Spleen (tissue), 11 donors: Measurements from ENCODE around the gene CDC42EP5. TPM values are rescaled to one million over a fixed set of nuclear protein-coding genes. Genes with fewer than 3 reads are reported as not detected.

ENCODE experiments used
- DNase-seq: peaks from one replicate; pipeline ENCODE4 v3.0.0-alpha.2; 2020
- H3K27ac ChIP-seq, 8 donors: fragments of 200-600 bp; sonication (generic) in 7 of 8; 1 replicate in 4 of 8; 2 replicates in 4 of 8; pipeline versions ENCODE4 v1.5.0 to v1.8.0; 2016 to 2021; ENCODE audit warnings: inconsistent platforms in 4 of 8, mild to moderate bottlenecking in 4 of 8, moderate library complexity in 1 of 8
- H3K27me3 ChIP-seq, 7 donors: fragments of 200-600 bp; sonication (generic) in 6 of 7; replicated peaks in 1 of 7; 1 replicate in 4 of 7; 2 replicates in 3 of 7; pipeline versions ENCODE4 v1.5.0 to v1.8.0; 2016 to 2021; ENCODE audit warnings: inconsistent platforms in 3 of 7, mild to moderate bottlenecking in 1 of 7
- H3K36me3 ChIP-seq, 6 donors: fragments of 200-600 bp; sonication (generic) in 5 of 6; 1 replicate in 4 of 6; 2 replicates in 2 of 6; pipeline versions ENCODE4 v1.5.0 to v1.8.0; 2016 to 2021; ENCODE audit warnings: inconsistent platforms in 2 of 6
- H3K4me1 ChIP-seq, 6 donors: fragments of 200-600 bp; sonication (generic) in 5 of 6; 1 replicate in 3 of 6; 2 replicates in 3 of 6; pipeline versions ENCODE4 v1.5.0 to v1.8.0; 2016 to 2021; ENCODE audit warnings: inconsistent platforms in 3 of 6
- H3K4me3 ChIP-seq, 8 donors: fragments of 200-600 bp; sonication (generic) in 7 of 8; 1 replicate in 4 of 8; 2 replicates in 4 of 8; pipeline versions ENCODE4 v1.5.0 to v1.8.0; 2016 to 2021; ENCODE audit warnings: inconsistent platforms in 4 of 8, mild to moderate bottlenecking in 4 of 8, moderate library complexity in 2 of 8
- H3K9me3 ChIP-seq, 8 donors: fragments of 200-600 bp; sonication (generic) in 7 of 8; 1 replicate in 4 of 8; 2 replicates in 4 of 8; pipeline versions ENCODE4 v1.5.0 to v1.8.0; 2016 to 2021; ENCODE audit warnings: inconsistent platforms in 4 of 8
- CTCF ChIP-seq, 11 experiments: fragments of 200-600 bp in 7 of 11; fragments of 450-650 bp in 4 of 11; sonication (generic) in 4 of 11; IDR thresholded peaks in 8 of 11; conservative IDR thresholded peaks in 3 of 11; 1 replicate in 7 of 11; 2 replicates in 4 of 11; pipeline versions ENCODE4 v1.4.0 to v1.8.0; 2016 to 2021; ENCODE audit warnings: antibody characterized with exemption in 11 of 11, inconsistent platforms in 4 of 11, mild to moderate bottlenecking in 1 of 11
- POLR2A ChIP-seq, 3 donors: fragments of 450-650 bp; IDR thresholded peaks; one replicate each; pipeline ENCODE4 v1.5.1; 2017; ENCODE audit warnings: antibody characterized with exemption in 3 of 3, mild to moderate bottlenecking in 1 of 3
- POLR2AphosphoS5 ChIP-seq, 3 donors: sonication (generic); formaldehyde crosslinking; IDR thresholded peaks; one replicate each; pipeline ENCODE4 v1.5.1; 2017; ENCODE audit warnings: antibody characterized with exemption in 3 of 3
- WGBS, 5 donors: extraction: QIAGEN DNeasy Blood & Tissue Kit in 3 of 5; methylation state at CpG; one replicate each; pipeline versions ENCODE4 v1.1.5 to v1.1.7; 2013 to 2018; 5-methylcytosine and 5-hydroxymethylcytosine counted together
- intact Hi-C: fragments of 100-400 bp; cut with DNase I; formaldehyde crosslinking; loops from one replicate; pipeline ENCODE4 v1.15.0; 2023; ENCODE audit warnings: low total_unique reads
- polyA plus RNA-seq, 3 donors: library from polyadenylated mRNA; stranded (reverse); fragments of 200-250 nt; gene quantifications; one replicate each; pipeline ENCODE4 v1.2.1, GENCODE V29; 2013
- total RNA-seq, 7 donors: library from RNA; depleted of rRNA in 3 of 7; stranded (reverse); fragments of >200 nt in 3 of 7; fragmentation: NEBNext Ultra II Directional in 4 of 7; extraction: Animal tissue kit (Norgen Biotek cat#: 25700) in 4 of 7; gene quantifications; one replicate each; pipeline versions ENCODE4 v1.1.0 to v1.2.1, GENCODE V29; 2016 to 2021
- donor health status: healthy with polysubstance abuse.
- donor health status: DM: no; HTN: no; CAD: no; lungs with moderate emphysema.
- donor health status: DM: no; HTN: no; CAD: no.
- donor health status: Bipolar disorder and iron deficiency.
- donor health status: healthy.
- donor health status: DM: no; HTN: no; CAD: no.
- donor health status: DM: yes; HTN: yes; CAD: no.

Gene CDC42EP5
- total and polyA plus RNA-seq, 10 donors: 6.6 to 16.1 (median 13.1) TPM

GRCh38 chr19:54421169-54421516 lies 52.0 kb downstream of the CDC42EP5 start:
- H3K36me3 ChIP-seq: no peaks in the 10 kb centered on the region
- H3K27me3 ChIP-seq: peaks cover 6 to 96% (median 42%) of the 10 kb centered on the region in 7 donors
- no peak overlapping the region for H3K27ac ChIP-seq
- TF ChIP-seq POLR2A (IDR thresholded peaks at IDR 0.05): no peak
- no peak for TF ChIP-seq POLR2AphosphoS5 (IDR thresholded peaks at IDR 0.05)
- no peak for TF ChIP-seq CTCF (IDR thresholded peaks at IDR 0.05 in 8 of 11, conservative IDR thresholded peaks at IDR 0.05 in 3 of 11)
- WGBS, 5 donors: 52 to 68% (median 57%) methylated on average over 5 to 9 of the region's 9 CpGs
- intact Hi-C loops: no loop called here
- DNase-seq: no peak
- no peaks in the 10 kb centered on the region for H3K9me3 ChIP-seq
- H3K4me3 ChIP-seq: no peak overlapping the region
- peaks cover 0 to 33% (median 19%) of the 10 kb centered on the region in 6 donors for H3K4me1 ChIP-seq

DNA sequence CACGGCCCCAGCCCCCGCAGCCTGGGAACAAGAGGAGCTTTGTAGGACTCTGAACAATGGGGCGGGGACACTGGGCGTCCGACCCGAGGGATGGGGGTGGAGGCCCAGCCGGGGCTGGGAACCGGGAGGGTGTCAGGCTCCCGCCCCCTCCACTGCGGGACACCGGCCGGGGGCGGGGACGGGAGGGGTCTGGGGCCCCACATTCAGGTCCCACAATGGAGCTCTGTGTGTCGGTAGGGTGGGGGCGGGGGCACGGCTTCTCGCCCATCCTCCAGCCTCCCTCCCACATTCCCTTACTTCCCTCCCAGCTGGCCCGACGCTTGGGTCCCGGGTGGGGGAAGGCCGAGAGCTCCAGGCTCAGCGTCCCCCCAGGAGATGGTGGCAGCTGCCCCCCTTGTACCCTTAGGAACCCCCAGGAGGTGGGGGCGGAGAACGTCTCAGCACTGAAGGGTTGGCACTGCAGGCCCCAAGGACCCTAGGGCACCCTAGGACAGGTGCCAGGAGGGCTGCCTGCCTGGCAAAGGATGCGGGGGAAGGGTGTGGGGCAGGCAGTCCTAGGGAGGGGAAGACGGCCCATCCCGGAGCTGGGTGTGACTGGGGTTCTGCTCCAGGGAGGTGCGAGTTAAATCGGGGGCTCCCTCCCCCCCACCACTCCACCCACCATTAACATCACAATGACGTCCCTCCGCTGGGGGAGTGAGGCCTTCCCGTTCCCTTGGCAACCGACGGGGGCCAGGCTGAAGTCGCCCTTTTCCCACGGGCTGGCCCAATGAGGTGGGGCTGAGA lies 52.5 kb downstream of the CDC42EP5 start:
- DNase-seq: no peak
- Histone ChIP-seq H3K36me3 (no peaks in the 10 kb centered on the region), H3K9me3 (no peaks in the 10 kb centered on the region), H3K4me1 (peaks cover 0 to 39% (median 21%) of the 10 kb centered on the region in 6 donors), H3K27ac (peak overlapping the region in 2 of 8 donors; percentile 30 to 35), H3K27me3 (peaks cover 6 to 96% (median 42%) of the 10 kb centered on the region in 7 donors), H3K4me3 (peak overlapping the region in 1 of 8 donors; percentile 13)
- no peak for TF ChIP-seq CTCF (IDR thresholded peaks at IDR 0.05 in 8 of 11, conservative IDR thresholded peaks at IDR 0.05 in 3 of 11)
- TF ChIP-seq POLR2AphosphoS5 (IDR thresholded peaks at IDR 0.05): no peak
- no peak for TF ChIP-seq POLR2A (IDR thresholded peaks at IDR 0.05)
- 31 to 52% (median 40%) methylated on average over 24 to 37 of the region's 37 CpGs for WGBS, 5 donors
- intact Hi-C loops: no loop called here

DNA sequence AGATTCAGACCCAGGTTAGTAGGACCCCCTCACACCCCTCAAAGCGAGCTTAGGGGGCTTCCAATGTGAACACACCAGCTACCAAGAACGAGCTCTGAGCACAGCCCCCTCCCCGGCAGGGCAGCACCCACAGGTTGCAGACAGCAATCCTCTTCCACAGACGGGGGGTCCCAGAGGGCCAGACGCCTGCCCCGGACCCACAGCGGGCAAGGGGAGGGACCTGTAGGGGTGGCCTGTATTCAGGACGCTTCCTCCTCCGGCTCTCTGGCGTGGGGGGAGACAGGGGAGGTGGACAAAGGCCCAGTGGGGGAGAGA lies 53.1 kb downstream of the CDC42EP5 start:
- TF ChIP-seq POLR2A (IDR thresholded peaks at IDR 0.05): no peak
- TF ChIP-seq CTCF (IDR thresholded peaks at IDR 0.05 in 8 of 11, conservative IDR thresholded peaks at IDR 0.05 in 3 of 11): no peak
- TF ChIP-seq POLR2AphosphoS5 (IDR thresholded peaks at IDR 0.05): no peak
- no peaks in the 10 kb centered on the region for H3K36me3 ChIP-seq
- no peaks in the 10 kb centered on the region for H3K9me3 ChIP-seq
- intact Hi-C loops: no loop called here
- H3K27me3 ChIP-seq: peaks cover 7 to 96% (median 42%) of the 10 kb centered on the region in 7 donors
- H3K4me1 ChIP-seq: peaks cover 0 to 44% (median 23%) of the 10 kb centered on the region in 6 donors
- H3K27ac ChIP-seq: peak overlapping the region in 2 of 8 donors; percentile 30
- no peak overlapping the region for H3K4me3 ChIP-seq
- WGBS, 5 donors: 42 to 56% (median 53%) methylated on average over 7 to 10 of the region's 10 CpGs
- no peak for DNase-seq

- peak overlapping the region in 1 of 8 donors; percentile 29 for H3K27ac ChIP-seq
- peaks cover 15 to 96% (median 46%) of the 10 kb centered on the region in 7 donors for H3K27me3 ChIP-seq
- intact Hi-C loops: no loop called here
- H3K9me3 ChIP-seq: no peaks in the 10 kb centered on the region
- DNase-seq: no peak
- TF ChIP-seq POLR2A (IDR thresholded peaks at IDR 0.05) (no peak), CTCF (IDR thresholded peaks at IDR 0.05 in 8 of 11, conservative IDR thresholded peaks at IDR 0.05 in 3 of 11) (no peak), POLR2AphosphoS5 (IDR thresholded peaks at IDR 0.05) (no peak)
- H3K4me3 ChIP-seq: no peak overlapping the region
- H3K4me1 ChIP-seq: peaks cover 0 to 47% (median 24%) of the 10 kb centered on the region in 6 donors
- no peaks in the 10 kb centered on the region for H3K36me3 ChIP-seq
- WGBS, 5 donors: 79 to 86% (median 83%) methylated on average over 25 to 26 of the region's 26 CpGs
Measured at GRCh38 chr19:54418930-54419800, 53.9 kb downstream of the CDC42EP5 start.
